Thoracic aorta (tissue), 2 donors: ENCODE data around the gene RADIL. TPM values are rescaled to one million over a fixed set of nuclear protein-coding genes. Genes with fewer than 3 reads are reported as not detected.
"Not testable (repeated sequence)": the region's sequence is repeated elsewhere in the genome, so short reads cannot be mapped to it uniquely, and the experiment has no call there.

Source experiments
- ATAC-seq: fragments of 150-250 bp; one replicate; pipeline ENCODE4 v1.8.0; 2017; ENCODE audit warnings: low read depth; ENCODE audit not compliant: insufficient number of reproducible peaks, low FRiP score
- DNase-seq: peaks from one replicate; pipeline ENCODE4 v3.0.0-alpha.2; 2020; ENCODE audit warnings: low spot score
- H3K27ac ChIP-seq, 2 donors: fragments of 200-600 bp; sonication (generic); 1 replicate in 1 of 2; 2 replicates in 1 of 2; pipeline ENCODE4 v1.5.1; 2016; ENCODE audit warnings: mild to moderate bottlenecking in 2 of 2, moderate library complexity in 2 of 2
- H3K27me3 ChIP-seq: fragments of 200-600 bp; sonication (generic); replicated peaks from 2 replicates; pipeline ENCODE4 v1.6.0; 2016; ENCODE audit warnings: mild to moderate bottlenecking; ENCODE audit not compliant: insufficient read depth
- H3K36me3 ChIP-seq: fragments of 200-600 bp; sonication (generic); one replicate; pipeline ENCODE4 v1.5.1; 2016
- H3K4me1 ChIP-seq, 2 donors: fragments of 200-600 bp; sonication (generic); 1 replicate in 1 of 2; 2 replicates in 1 of 2; pipeline versions ENCODE4 v1.5.1 to v1.6.0; 2016; ENCODE audit warnings: low read depth in 2 of 2, mild to moderate bottlenecking in 1 of 2; ENCODE audit not compliant: control insufficient read depth in 1 of 2
- H3K4me3 ChIP-seq: fragments of 200-600 bp; sonication (generic); 2 replicates; pipeline ENCODE4 v1.5.1; 2016; ENCODE audit warnings: mild to moderate bottlenecking
- H3K9me3 ChIP-seq: fragments of 200-600 bp; sonication (generic); 2 replicates; pipeline ENCODE4 v1.5.1; 2016
- CTCF ChIP-seq: fragments of 200-600 bp; sonication (generic); IDR thresholded peaks from one replicate; pipeline ENCODE4 v1.5.1; 2019; ENCODE audit warnings: antibody characterized with exemption
- total RNA-seq, 2 donors: library from RNA; depleted of rRNA; stranded (reverse); fragments of >200 nt; gene quantifications; one replicate each; pipeline versions ENCODE4 v1.1.0 to v1.2.3, GENCODE V29; 2016

Gene RADIL
- total RNA-seq, 2 donors from 2014 or later = 6.7 to 14.4 TPM

DNA sequence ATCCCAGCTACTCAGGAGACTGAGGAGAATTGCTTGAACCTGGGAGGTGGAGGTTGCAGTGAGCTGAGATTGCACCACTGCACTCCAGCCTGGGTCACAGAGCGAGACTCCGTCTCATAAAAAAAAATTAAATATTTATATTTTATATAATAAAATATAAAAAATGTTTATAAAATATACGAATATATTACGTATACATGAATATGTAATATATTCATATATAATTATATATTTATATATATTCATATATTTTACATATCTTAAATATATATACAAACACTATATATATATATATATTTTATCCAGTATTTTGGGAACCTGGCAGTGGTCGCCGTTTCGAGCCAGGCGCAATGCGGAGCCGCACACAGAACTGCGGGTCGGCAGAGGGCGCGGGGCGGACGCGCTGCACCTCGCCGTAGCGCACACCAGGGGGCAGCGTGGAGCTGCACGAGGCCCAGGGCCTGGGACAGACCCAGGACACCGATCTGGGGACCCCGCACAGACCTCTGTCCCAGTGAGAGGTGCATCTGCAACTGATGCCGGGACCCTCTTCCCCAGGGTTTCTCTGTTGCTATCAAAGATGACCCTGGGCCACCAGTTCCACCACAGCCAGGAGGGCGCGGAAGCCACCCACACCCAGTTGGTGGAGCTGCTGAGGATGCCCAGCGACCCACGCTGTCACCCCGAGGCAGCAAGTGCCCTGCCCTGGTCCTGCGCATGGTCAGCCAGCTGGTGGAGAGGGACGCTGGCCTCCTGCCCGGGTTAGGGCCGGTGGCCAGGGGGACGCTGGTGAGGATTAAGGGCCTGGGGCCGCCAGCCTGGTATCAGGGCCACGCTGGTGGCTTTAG, 85.4 kb downstream of the RADIL start:
- ATAC-seq (no peak), DNase-seq (no peak)
- Histone ChIP-seq H3K4me1 (no peaks in the 10 kb centered on the region), H3K27ac (no peak overlapping the region), H3K9me3 (no peaks in the 10 kb centered on the region), H3K27me3 (no peaks in the 10 kb centered on the region), H3K4me3 (no peak overlapping the region), H3K36me3 (no peaks in the 10 kb centered on the region)
- TF ChIP-seq CTCF = peak; percentile 88

GRCh38 chr7:4796453-4796852, 87.1 kb downstream of the RADIL start:
- H3K27ac ChIP-seq = no peak overlapping the region
- no peaks in the 10 kb centered on the region for H3K27me3 ChIP-seq
- no peak for ATAC-seq
- no peak for DNase-seq
- no peak overlapping the region for H3K4me3 ChIP-seq
- H3K36me3 ChIP-seq = peaks cover 4% of the 10 kb centered on the region
- no peak for TF ChIP-seq CTCF
- no peaks in the 10 kb centered on the region for H3K9me3 ChIP-seq
- no peaks in the 10 kb centered on the region for H3K4me1 ChIP-seq

DNA sequence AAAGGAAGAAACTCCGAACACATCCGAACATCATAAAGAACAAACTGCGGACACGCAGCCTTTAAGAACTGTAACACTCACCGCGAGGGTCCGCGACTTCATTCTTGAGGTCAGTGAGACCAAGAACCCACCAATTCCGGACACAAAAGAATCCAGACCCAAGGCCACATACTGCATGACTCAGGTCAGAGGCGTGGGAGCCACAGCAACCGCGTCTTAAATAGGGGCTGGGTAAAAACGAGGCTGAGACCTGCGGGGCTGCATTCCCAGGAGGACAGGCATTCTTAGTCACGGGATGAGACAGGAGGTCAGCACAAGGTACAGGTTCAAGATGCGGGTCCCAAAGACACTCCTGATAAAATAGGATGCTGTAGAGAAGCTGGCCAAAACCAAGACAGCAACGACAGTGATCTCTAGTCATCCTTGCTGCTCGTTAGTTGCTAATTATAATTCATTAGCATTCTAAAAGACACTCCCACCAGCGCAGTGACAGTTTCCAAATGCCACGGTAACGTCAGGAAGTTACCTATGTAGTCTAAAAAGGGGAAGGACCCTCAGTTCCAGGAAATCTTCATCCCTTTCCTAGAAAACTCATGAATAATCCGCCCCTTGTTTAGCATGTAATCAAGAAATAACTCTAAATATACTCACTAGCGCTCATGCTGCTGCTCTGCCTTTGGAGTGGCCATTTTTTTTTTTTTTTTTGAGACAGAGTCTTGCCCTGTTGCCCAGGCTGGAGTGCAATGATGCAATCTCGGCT, 88.7 kb downstream of the RADIL start:
- Histone ChIP-seq H3K36me3 (peaks cover 19% of the 10 kb centered on the region), H3K9me3 (no peaks in the 10 kb centered on the region), H3K4me1 (no peaks in the 10 kb centered on the region), H3K27ac (no peak overlapping the region), H3K27me3 (no peaks in the 10 kb centered on the region), H3K4me3 (no peak overlapping the region)
- DNase-seq (no peak), ATAC-seq (no peak)
- no peak for TF ChIP-seq CTCF

DNA sequence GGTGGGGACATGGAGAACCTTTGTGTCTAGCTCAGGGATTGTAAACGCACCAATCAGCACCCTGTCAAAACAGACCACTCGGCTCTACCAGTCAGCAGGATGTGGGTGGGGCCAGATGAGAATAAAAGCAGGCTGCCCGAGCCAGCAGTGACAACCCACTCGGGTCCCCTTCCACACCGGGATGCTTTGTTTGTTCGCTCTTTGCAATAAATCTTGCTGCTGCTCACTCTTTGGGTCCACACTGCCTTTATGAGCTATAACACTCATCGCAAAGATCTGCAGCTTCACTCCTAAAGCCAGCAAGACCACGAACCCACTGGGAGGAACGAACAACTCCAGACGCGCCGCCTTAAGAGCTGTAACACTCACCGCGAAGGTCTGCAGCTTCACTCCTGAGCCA, 89.3 kb downstream of the RADIL start:
- H3K36me3 ChIP-seq = peaks cover 21% of the 10 kb centered on the region
- H3K27ac ChIP-seq, H3K4me3 ChIP-seq, H3K4me1 ChIP-seq, H3K9me3 ChIP-seq, ATAC-seq, H3K27me3 ChIP-seq, DNase-seq: not testable (repeated sequence)

DNA sequence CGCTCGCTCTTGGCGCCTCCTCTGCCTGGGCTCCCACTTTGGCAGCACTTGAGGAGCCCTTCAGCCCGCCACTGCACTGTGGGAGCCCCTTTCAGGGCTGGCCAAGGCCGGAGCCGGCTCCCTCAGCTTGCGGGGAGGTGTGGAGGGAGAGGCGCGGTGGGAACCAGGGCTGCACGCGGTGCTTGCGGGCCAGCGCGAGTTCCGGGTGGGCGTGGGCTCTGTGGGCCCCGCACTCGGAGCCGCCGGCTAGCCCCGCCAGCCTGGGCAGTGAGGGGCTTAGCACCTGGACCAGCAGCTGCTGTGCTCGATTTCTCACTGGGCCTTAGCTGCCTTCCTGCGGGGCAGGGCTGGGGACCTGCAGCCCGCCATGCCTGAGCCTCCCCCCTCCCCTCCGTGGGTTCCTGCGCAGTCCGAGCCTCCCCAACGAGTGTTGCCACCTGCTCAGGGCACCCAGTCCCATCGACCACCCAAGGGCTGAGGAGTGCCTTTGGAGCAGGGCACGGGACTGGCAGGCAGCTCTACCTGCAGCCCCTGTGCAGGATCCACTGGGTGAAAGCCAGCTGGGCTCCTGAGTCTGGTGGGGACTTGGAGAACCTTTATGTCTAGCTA, 90.0 kb downstream of the RADIL start:
- not testable (repeated sequence) for DNase-seq, H3K9me3 ChIP-seq, H3K27me3 ChIP-seq, H3K27ac ChIP-seq, H3K4me1 ChIP-seq, H3K4me3 ChIP-seq, ATAC-seq
- H3K36me3 ChIP-seq = peaks cover 26% of the 10 kb centered on the region
